Omental fat pad (tissue), 4 donors: ENCODE measurements around the gene OR5T1. TPM values are rescaled to one million over a fixed set of nuclear protein-coding genes. Genes with fewer than 3 reads are reported as not detected.

Source experiments
- ATAC-seq: fragments of 150-250 bp; one replicate; pipeline ENCODE4 v1.9.1; 2016; ENCODE audit warnings: mild to moderate bottlenecking, moderate library complexity; ENCODE audit not compliant: low FRiP score
- DNase-seq: peaks from one replicate; pipeline ENCODE4 v3.0.0-alpha.2; 2019; ENCODE audit warnings: low spot score
- CTCF ChIP-seq, 3 donors: fragments of 450-650 bp; IDR thresholded peaks; one replicate each; pipeline ENCODE4 v1.5.1; 2016 to 2017; ENCODE audit warnings: antibody characterized with exemption in 3 of 3, mild to moderate bottlenecking in 3 of 3, moderate library complexity in 2 of 3
- total RNA-seq, 4 donors: library from RNA; depleted of rRNA; stranded (reverse); fragments of >200 nt; gene quantifications; one replicate each; pipeline ENCODE4 v1.1.0, GENCODE V29; 2016

The OR5T1 gene
- total RNA-seq, 4 donors from 2014 or later = not detected

GRCh38 chr11:56314844-56315243 is 40.9 kb downstream of the OR5T1 start, which contains the start of gene OR8K3:
TSS of gene OR8K3 (plus strand) at chr11:56315144. CDS start at chr11:56318307, 3,163 bp downstream.
- no peak for DNase-seq
- TF ChIP-seq CTCF (IDR thresholded peaks at IDR 0.05) = no peak
- ATAC-seq = no peak

Other genes with a start within 250 kb of the OR5T1 start
- gene OR5AS1, start 246.5 kb upstream of the OR5T1 start, total RNA-seq = not detected
- gene OR8I2, start 180.8 kb upstream of the OR5T1 start, total RNA-seq = not detected
- gene OR8H2, start 170.5 kb upstream of the OR5T1 start, total RNA-seq = not detected
- gene OR8H3, start 151.8 kb upstream of the OR5T1 start, total RNA-seq = not detected
- gene OR8J3, start 134.0 kb upstream of the OR5T1 start, total RNA-seq = not detected
- not detected for gene OR8K5, start 113.8 kb upstream of the OR5T1 start, total RNA-seq
- not detected for gene OR5J2, start 97.5 kb upstream of the OR5T1 start, total RNA-seq
- not detected for gene OR5T2, start 39.9 kb upstream of the OR5T1 start, total RNA-seq
- gene OR5T3, start 21.9 kb upstream of the OR5T1 start, total RNA-seq = not detected
- not detected for gene OR8H1, start 18.1 kb downstream of the OR5T1 start, total RNA-seq
- gene OR8K3, start 41.0 kb downstream of the OR5T1 start, total RNA-seq = not detected
- not detected for gene OR8K1, start 71.9 kb downstream of the OR5T1 start, total RNA-seq
- gene OR8J1, start 80.1 kb downstream of the OR5T1 start, total RNA-seq = not detected
- not detected for gene OR8U1, start 101.5 kb downstream of the OR5T1 start, total RNA-seq
- not detected for gene OR5AL1, start 138.5 kb downstream of the OR5T1 start, total RNA-seq
- not detected for gene OR5M3, start 199.2 kb downstream of the OR5T1 start, total RNA-seq
- gene OR5M8, start 217.2 kb downstream of the OR5T1 start, total RNA-seq = not detected